ENCODE measurements around the gene DNASE2. TPM values are rescaled to one million over a fixed set of nuclear protein-coding genes. Genes with fewer than 3 reads are reported as not detected.
A peak's percentile ranks its signal among the peaks of the same experiment; 100 is the strongest.
"Not testable (repeated sequence)": the region's sequence is repeated elsewhere in the genome, so short reads cannot be mapped to it uniquely, and the experiment has no call there.

The DNASE2 gene
- total and polyA plus RNA-seq, 2 of the 8 experiments (the other 6 are each of a cell fraction or from before 2014, with no cell fraction given): 33.2 to 48.2 TPM

- no peak for TF ChIP-seq CEBPB (IDR thresholded peaks at IDR 0.05; ENCODE audit: low read depth, low read length)
- TF ChIP-seq NRF1 (IDR thresholded peaks at IDR 0.05; ENCODE audit: low read depth, low read length): no peak
- no peak for TF ChIP-seq BCL11A (IDR thresholded peaks at IDR 0.05; ENCODE audit: low read depth in 2 of 2, low read length in 2 of 2)
- TF ChIP-seq NANOG (IDR thresholded peaks at IDR 0.05; ENCODE audit: insufficient read depth, low read depth, low read length, poor library complexity, severe bottlenecking): no peak
- TF ChIP-seq SP1 (IDR thresholded peaks at IDR 0.05; ENCODE audit: low read depth, low read length): no peak
These were observed 37.0 kb upstream of the DNASE2 start (continued) for GRCh38 chr19:12918253-12918652.

DNA sequence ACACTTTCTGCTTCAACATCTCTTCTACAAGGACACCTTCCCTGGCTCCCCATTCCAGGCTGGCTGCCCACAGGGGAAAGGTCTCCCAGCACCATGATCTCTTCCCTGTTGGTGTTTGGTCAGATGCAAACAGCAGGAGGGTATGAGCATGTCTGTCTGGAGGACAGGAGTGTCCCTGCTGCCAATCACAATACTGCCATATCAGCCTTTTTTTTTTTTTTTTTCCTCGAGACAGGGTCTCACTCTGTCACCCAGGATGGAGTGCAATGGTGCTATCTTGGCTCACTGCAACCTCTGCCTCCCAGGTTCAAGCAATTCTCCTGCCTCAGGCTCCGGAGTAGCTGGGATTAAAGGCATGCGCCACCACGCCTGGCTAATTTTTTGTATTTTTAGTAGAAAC, 34.6 kb upstream of the DNASE2 start:
- H2AK5ac ChIP-seq (ENCODE audit: low read depth, low read length); H3K4me3 ChIP-seq (ENCODE audit: extremely low read depth in 1 of 4, insufficient read depth in 2 of 4, low read depth in 3 of 4, low read length in 4 of 4); H3K23ac ChIP-seq (ENCODE audit: insufficient read length); H3K79me2 ChIP-seq (ENCODE audit: control insufficient read depth in 1 of 2, insufficient read depth in 2 of 2, low read length in 2 of 2); H4K5ac ChIP-seq (ENCODE audit: insufficient read length, low read depth, low read length); H3K4ac ChIP-seq (replicated peaks; ENCODE audit: insufficient read length, low read depth, low read length); H3K14ac ChIP-seq (ENCODE audit: insufficient read length); H3K56ac ChIP-seq (replicated peaks; ENCODE audit: insufficient read length, low read depth, low read length); CTCF ChIA-PET (ENCODE audit: partially characterized antibody); H4K20me1 ChIP-seq (replicated peaks in 1 of 2; ENCODE audit: control insufficient read depth in 1 of 2, insufficient read depth in 2 of 2, low read length in 2 of 2); H2BK15ac ChIP-seq (ENCODE audit: low read length); H4K8ac ChIP-seq (ENCODE audit: extremely low read depth, insufficient read depth, low read length); H3K9ac ChIP-seq (replicated peaks in 1 of 4; ENCODE audit: extremely low read depth in 1 of 4, low read depth in 3 of 4, low read length in 3 of 4); H3K27ac ChIP-seq (ENCODE audit: low read depth, low read length); FAIRE-seq; H3K18ac ChIP-seq (ENCODE audit: extremely low read depth, low read length); H3K36me3 ChIP-seq (ENCODE audit: control insufficient read depth in 2 of 4, insufficient read depth in 4 of 4, low read length in 3 of 4); H4K91ac ChIP-seq (replicated peaks; ENCODE audit: insufficient read length, low read length); H2AFZ ChIP-seq (ENCODE audit: low read length); H3K4me2 ChIP-seq (ENCODE audit: insufficient read depth in 1 of 2, low read depth in 2 of 2, low read length in 2 of 2); H3K23me2 ChIP-seq (ENCODE audit: low read depth, low read length); H2BK5ac ChIP-seq (ENCODE audit: low read depth, low read length); H2BK120ac ChIP-seq (replicated peaks; ENCODE audit: low read depth, low read length); H3K9me3 ChIP-seq (ENCODE audit: insufficient read depth in 2 of 2, low read depth in 1 of 2, low read length in 1 of 2); H2BK20ac ChIP-seq (ENCODE audit: low read length); H3K79me1 ChIP-seq (ENCODE audit: low read depth, low read length); DNase-seq (ENCODE audit: low read depth in 1 of 2, low spot score in 2 of 2): not testable (repeated sequence)
- H3K27me3 ChIP-seq (replicated peaks in 1 of 4; ENCODE audit: control insufficient read depth in 3 of 4, extremely low read depth in 1 of 4, insufficient read depth in 3 of 4, low read length in 3 of 4): peaks cover 6 to 12% (median 11%) of the 10 kb centered on the region in 4 experiments
- 0 out of 2 replicates have a peak overlapping the region, but pooled peaks have one; percentile 1 for H2BK12ac ChIP-seq (ENCODE audit: low read depth, low read length)
- POLR2A ChIA-PET (ENCODE audit: partially characterized antibody): interaction anchor here (1.0 to 13.9 kb wide), 6 partner anchors 11 to 36 kb away, joined by 3 to 180 read pairs (median 4); partner anchors contain the start of genes CALR and FARSA
- WGBS, 2 experiments (ENCODE audit: extremely low coverage in 1 of 2, insufficient coverage in 1 of 2, insufficient read length in 1 of 2, insufficient replicate concordance in 2 of 2, low coverage in 1 of 2, low lambda C conversion rate in 2 of 2, missing lambda C conversion rate in 1 of 2): 93% methylated on average over 3 of the region's 4 CpGs; no CpG with 5 or more reads in 1 of the 2 experiments
- H3K4me1 ChIP-seq (replicated peaks in 1 of 4; ENCODE audit: control insufficient read depth in 3 of 4, insufficient read depth in 4 of 4, low read length in 3 of 4): peaks cover 8 to 20% (median 15%) of the 10 kb centered on the region in 4 experiments

Data from H1 (cell line).